ENCODE measurements around the gene LST1.

The LST1 gene

DNA sequence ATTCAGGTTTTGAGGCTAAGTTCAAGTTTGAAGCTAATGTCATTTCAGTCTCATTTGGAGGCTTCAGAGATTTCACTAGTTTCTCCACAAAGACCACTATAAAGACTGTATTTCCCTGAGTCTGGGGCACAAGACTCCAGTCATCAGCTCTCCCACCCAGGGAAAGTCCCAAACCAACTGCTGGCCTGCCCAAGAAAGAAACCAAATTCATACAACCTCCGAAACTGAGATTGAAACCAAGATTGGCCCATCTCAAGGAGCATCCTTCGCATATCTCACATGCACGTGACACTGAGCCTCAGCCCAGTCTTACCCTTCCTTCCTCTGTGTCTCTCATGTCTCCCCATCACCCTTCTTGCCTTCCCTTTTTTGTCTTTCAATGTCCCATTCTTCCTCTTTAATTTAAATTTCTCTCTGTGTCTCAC lies 17.5 kb upstream of the LST1 start:
- Histone ChIP-seq H4K20me1 (ENCODE audit: insufficient read depth, low read length, poor library complexity, severe bottlenecking) (no peaks in the 10 kb centered on the region), H3K4me3 (ENCODE audit: low read length, poor library complexity, severe bottlenecking) (no peak overlapping the region), H3K36me3 (ENCODE audit: insufficient read depth, low read length) (no peaks in the 10 kb centered on the region), H2AFZ (ENCODE audit: low read length) (no peak overlapping the region), H3K9me2 (replicated peaks; ENCODE audit: low read depth, low read length) (no peaks in the 10 kb centered on the region), H3K9me3 (ENCODE audit: insufficient read depth, low read depth, low read length) (no peaks in the 10 kb centered on the region), H3K4me1 (ENCODE audit: insufficient read depth, low read length, poor library complexity, severe bottlenecking) (peaks cover 62% of the 10 kb centered on the region), H3K27me3 (ENCODE audit: insufficient read depth, low read length, poor library complexity, severe bottlenecking) (no peaks in the 10 kb centered on the region), H3F3A (ENCODE audit: low read depth) (0 out of 2 replicates have a peak, but pooled peaks cover 3% of the 10 kb centered on the region), H3K9ac (ENCODE audit: low read depth, low read length, poor library complexity, severe bottlenecking) (no peak overlapping the region), H3K79me2 (ENCODE audit: insufficient read depth, low read length) (no peaks in the 10 kb centered on the region), H3K4me2 (ENCODE audit: low read depth, low read length, poor library complexity, severe bottlenecking) (no peak overlapping the region)
- TF ChIP-seq, protein P1, sequence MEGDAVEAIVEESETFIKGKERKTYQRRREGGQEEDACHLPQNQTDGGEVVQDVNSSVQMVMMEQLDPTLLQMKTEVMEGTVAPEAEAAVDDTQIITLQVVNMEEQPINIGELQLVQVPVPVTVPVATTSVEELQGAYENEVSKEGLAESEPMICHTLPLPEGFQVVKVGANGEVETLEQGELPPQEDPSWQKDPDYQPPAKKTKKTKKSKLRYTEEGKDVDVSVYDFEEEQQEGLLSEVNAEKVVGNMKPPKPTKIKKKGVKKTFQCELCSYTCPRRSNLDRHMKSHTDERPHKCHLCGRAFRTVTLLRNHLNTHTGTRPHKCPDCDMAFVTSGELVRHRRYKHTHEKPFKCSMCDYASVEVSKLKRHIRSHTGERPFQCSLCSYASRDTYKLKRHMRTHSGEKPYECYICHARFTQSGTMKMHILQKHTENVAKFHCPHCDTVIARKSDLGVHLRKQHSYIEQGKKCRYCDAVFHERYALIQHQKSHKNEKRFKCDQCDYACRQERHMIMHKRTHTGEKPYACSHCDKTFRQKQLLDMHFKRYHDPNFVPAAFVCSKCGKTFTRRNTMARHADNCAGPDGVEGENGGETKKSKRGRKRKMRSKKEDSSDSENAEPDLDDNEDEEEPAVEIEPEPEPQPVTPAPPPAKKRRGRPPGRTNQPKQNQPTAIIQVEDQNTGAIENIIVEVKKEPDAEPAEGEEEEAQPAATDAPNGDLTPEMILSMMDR (conservative IDR thresholded peaks at IDR 0.05; ENCODE audit: low read length): no peak
- no peak for TF ChIP-seq EZH2phosphoT487 (IDR thresholded peaks at IDR 0.05; ENCODE audit: borderline replicate concordance)

DNA sequence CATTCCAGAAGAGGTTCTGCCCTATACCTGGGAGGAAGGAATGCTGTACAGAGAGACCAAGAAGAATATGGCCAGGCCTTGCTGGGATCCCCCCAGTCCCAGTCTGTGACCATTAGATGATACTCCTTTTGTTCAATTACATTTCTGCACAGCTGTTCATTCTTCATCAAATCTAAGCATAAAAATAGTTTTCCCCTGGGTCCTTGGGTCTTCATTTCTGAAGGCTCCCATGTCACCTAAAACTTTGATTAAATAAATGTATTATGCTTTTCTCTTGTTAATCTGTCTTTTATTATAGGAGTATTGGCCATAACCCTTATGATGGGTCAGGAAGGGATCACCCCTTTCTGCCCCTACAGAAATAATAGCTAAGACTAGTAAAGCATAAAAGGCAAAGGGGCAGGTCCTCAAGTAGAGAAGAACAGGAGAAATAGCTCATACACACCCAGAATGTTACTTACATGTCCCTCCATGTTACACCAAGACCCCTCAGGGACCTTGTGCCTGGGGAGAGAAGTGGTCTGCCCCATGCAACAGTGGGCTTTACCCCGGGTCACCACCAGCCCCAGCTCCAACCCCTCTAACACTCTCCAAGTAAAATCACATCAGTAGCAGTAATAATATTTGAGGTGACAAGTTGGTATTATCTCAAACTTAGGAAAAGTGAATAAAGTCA lies 16.1 kb upstream of the LST1 start:
- no peak overlapping the region for H2AFZ ChIP-seq (ENCODE audit: low read length)
- no peaks in the 10 kb centered on the region for H4K20me1 ChIP-seq (ENCODE audit: insufficient read depth, low read length, poor library complexity, severe bottlenecking)
- peaks cover 67% of the 10 kb centered on the region for H3K4me1 ChIP-seq (ENCODE audit: insufficient read depth, low read length, poor library complexity, severe bottlenecking)
- no peak overlapping the region for H3K4me2 ChIP-seq (ENCODE audit: low read depth, low read length, poor library complexity, severe bottlenecking)
- H3K4me3 ChIP-seq (ENCODE audit: low read length, poor library complexity, severe bottlenecking): no peak overlapping the region
- H3K36me3 ChIP-seq (ENCODE audit: insufficient read depth, low read length): no peaks in the 10 kb centered on the region
- H3K9me3 ChIP-seq (ENCODE audit: insufficient read depth, low read depth, low read length): no peaks in the 10 kb centered on the region
- H3K9me2 ChIP-seq (replicated peaks; ENCODE audit: low read depth, low read length): no peaks in the 10 kb centered on the region
- H3K79me2 ChIP-seq (ENCODE audit: insufficient read depth, low read length): no peaks in the 10 kb centered on the region
- H3K9ac ChIP-seq (ENCODE audit: low read depth, low read length, poor library complexity, severe bottlenecking): no peak overlapping the region
- H3F3A ChIP-seq (ENCODE audit: low read depth): 0 out of 2 replicates have a peak, but pooled peaks cover 3% of the 10 kb centered on the region
- no peaks in the 10 kb centered on the region for H3K27me3 ChIP-seq (ENCODE audit: insufficient read depth, low read length, poor library complexity, severe bottlenecking)
- TF ChIP-seq, protein P1 (conservative IDR thresholded peaks at IDR 0.05; ENCODE audit: low read length): no peak
- no peak for TF ChIP-seq EZH2phosphoT487 (IDR thresholded peaks at IDR 0.05; ENCODE audit: borderline replicate concordance)

DNA sequence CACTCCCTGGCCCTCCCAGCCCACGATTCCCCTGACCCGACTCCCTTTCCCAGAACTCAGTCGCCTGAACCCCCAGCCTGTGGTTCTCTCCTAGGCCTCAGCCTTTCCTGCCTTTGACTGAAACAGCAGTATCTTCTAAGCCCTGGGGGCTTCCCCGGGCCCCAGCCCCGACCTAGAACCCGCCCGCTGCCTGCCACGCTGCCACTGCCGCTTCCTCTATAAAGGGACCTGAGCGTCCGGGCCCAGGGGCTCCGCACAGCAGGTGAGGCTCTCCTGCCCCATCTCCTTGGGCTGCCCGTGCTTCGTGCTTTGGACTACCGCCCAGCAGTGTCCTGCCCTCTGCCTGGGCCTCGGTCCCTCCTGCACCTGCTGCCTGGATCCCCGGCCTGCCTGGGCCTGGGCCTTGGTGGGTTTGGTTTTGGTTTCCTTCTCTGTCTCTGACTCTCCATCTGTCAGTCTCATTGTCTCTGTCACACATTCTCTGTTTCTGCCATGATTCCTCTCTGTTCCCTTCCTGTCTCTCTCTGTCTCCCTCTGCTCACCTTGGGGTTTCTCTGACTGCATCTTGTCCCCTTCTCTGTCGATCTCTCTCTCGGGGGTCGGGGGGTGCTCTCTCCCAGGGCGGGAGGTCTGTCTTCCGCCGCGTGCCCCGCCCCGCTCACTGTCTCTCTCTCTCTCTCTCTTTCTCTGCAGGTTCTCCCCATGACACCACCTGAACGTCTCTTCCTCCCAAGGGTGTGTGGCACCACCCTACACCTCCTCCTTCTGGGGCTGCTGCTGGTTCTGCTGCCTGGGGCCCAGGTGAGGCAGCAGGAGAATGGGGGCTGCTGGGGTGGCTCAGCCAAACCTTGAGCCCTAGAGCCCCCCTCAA lies 13.8 kb upstream of the LST1 start, which contains the start of gene LTA:
Gene LTA, plus strand, starts transcription at position 249 of the 871 bp plus-strand sequence. Its CDS starts 454 bp downstream, at position 703.
- Histone ChIP-seq H4K20me1 (ENCODE audit: insufficient read depth, low read length, poor library complexity, severe bottlenecking) (no peaks in the 10 kb centered on the region), H2AFZ (ENCODE audit: low read length) (no peak within 1 kb of the TSS; the same call in 1 of the 2 replicates), H3K9ac (ENCODE audit: low read depth, low read length, poor library complexity, severe bottlenecking) (no peak within 1 kb of the TSS), H3K9me3 (ENCODE audit: insufficient read depth, low read depth, low read length) (no peaks in the 10 kb centered on the region), H3K4me3 (ENCODE audit: low read length, poor library complexity, severe bottlenecking) (no peak within 1 kb of the TSS), H3K27me3 (ENCODE audit: insufficient read depth, low read length, poor library complexity, severe bottlenecking) (no peaks in the 10 kb centered on the region), H3K79me2 (ENCODE audit: insufficient read depth, low read length) (no peaks in the 10 kb centered on the region), H3F3A (ENCODE audit: low read depth) (0 out of 2 replicates have a peak, but pooled peaks cover 3% of the 10 kb centered on the region), H3K36me3 (ENCODE audit: insufficient read depth, low read length) (no peaks in the 10 kb centered on the region), H3K9me2 (replicated peaks; ENCODE audit: low read depth, low read length) (no peaks in the 10 kb centered on the region), H3K4me1 (ENCODE audit: insufficient read depth, low read length, poor library complexity, severe bottlenecking) (peaks cover 86% of the 10 kb centered on the region), H3K4me2 (ENCODE audit: low read depth, low read length, poor library complexity, severe bottlenecking) (peak within 1 kb of the TSS; percentile 15)
- no peak for TF ChIP-seq EZH2phosphoT487 (IDR thresholded peaks at IDR 0.05; ENCODE audit: borderline replicate concordance)
- TF ChIP-seq, protein P1 (conservative IDR thresholded peaks at IDR 0.05; ENCODE audit: low read length): no peak

All from Loucy (cell line).